ENCODE results near the gene EEFSEC.

- TF ChIP-seq CTCF (optimal IDR thresholded peaks at IDR 0.05 in 1 of 3, IDR thresholded peaks at IDR 0.05 in 1 of 3, conservative IDR thresholded peaks at IDR 0.05 in 1 of 3; ENCODE audit: extremely low read depth in 1 of 3, insufficient read depth in 2 of 3, low read length in 3 of 3), result no peak
- no peak for TF ChIP-seq EZH2 (IDR thresholded peaks at IDR 0.05; ENCODE audit: low read length)
These were observed 242.3 kb downstream of the EEFSEC start for GRCh38 chr3:128395500-128396162.
